ENCODE data around the gene CMYA5.
"Not testable (repeated sequence)": the region's sequence is repeated elsewhere in the genome, so short reads cannot be mapped to it uniquely, and the experiment has no call there.

CMYA5 gene

DNA sequence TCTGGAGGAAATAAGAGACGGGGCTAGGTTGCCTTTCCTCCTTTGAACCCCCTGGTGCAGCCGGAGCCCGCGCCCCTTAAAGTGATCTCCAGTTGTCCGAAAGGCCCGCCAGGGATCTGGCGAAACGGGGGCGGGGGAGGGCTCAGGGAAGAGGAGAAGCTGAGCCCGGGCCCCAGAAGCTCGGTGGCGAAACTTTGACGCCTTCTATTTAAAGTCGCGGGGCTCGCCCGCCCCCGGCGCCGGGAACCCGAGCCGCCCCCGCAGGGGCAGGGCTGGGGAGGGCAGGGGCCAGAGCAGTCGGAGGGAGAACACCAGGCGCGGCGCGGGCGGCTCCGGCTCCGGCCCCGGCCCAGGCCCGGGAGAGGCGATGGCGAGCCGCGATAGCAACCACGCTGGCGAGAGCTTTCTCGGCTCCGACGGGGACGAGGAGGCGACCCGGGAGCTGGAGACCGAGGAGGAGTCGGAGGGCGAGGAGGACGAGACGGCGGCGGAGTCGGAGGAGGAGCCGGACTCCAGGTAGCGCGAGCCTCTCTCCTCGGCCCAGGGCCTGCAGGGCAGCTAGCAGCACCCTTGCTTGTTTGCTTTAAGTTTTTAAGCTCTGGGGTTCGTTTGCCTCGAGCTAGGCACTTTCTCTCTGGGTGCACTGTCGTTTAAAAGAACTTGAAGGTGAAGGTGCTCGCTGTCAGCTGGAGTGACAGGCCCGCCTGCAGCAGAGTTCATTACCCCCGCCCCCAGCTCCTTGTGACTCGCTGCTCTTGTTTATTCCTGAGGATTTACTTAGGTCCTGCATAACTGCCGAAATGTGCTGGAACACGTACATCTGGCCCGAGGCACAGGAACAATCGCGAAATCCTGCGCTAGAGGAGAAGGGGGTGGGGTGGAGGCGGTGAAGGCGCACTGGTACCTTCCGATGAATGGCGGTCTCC lies at the start of gene CMYA5:
Gene CMYA5 (plus strand): TSS at position 296 of the 926 bp plus-strand sequence. CDS start 72 bp downstream, at position 368.
- DNase-seq = no peak

DNA sequence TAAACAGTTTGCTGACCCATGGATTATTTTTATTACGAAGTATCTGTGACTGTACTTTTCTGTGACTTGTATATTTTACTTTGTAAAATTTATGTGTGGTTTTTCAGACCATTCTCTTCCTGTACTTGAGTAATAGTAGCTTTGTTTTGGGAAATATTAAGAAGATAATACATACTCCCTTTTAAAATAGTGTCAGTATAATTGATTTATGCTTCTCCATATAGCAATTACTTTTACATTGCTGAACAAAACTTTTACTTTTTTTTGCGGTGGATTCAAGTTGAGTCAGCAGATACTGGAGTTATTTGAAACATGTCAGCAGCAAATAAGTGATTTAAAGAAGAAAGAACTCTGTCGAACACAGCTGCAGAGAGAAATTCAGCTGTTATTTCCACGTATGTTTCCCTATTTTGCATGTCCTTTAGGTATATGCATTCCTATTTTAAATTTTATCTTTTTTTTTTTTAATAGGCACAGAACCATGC lies 49.0 kb upstream of the CMYA5 start:
- no peak for DNase-seq

DNA sequence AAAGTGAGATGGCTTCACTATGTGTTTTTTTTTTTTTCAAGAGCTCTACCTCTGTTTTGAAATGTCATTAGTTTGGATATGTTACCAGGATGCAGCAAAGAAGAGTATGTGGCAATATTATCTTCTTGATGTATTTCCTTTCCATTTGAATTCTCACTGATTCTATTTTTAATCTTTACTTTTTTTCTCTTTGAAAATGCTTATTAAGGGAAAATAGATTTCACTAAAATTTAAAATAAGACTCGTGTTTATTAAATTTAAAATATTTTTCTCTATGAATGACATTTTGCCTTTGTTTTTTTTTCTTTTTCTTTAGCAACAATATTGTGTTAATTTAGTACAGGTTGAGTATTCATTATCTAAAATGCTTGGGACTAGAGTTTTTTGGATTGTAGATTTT lies 48.2 kb upstream of the CMYA5 start:
- no peak for DNase-seq

DNA sequence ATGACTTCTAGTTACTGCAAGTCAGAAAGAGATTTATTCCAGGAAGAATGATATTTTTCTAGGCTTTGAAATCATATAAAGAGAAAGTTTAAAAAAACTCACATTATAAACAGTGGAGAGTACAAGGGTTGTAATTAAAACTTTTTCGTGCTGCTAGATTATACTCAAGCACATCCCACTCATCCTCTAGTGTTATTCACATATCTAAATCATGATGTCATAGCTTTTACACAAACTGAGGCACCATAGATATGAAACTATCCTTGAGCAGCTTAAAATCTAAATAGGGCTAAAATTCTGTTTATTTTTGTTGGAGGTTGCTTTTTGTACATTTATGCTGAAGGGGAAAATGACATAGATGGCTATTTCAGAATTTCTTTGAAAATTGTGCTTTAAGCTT lies 47.4 kb upstream of the CMYA5 start:
- no peak for DNase-seq

DNA sequence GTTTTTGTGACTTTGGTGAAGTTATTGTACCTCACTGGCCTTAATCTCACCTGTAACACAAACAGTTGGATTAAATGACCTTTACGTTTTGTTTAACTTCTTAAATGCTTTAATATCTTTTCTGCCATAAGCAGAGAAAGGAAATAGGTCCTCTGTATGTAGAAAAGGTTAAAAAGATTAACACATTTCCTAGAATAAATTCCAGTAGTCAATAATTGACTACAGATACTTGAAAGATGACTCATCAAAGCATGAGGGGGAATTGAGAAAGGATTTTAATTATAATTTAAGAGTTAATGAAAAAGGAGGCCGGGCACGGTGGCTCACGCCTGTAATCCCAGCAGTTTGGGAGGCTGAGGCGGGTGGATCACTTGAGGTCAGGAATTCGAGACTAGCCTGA lies 35.8 kb upstream of the CMYA5 start:
- DNase-seq = no peak

DNA sequence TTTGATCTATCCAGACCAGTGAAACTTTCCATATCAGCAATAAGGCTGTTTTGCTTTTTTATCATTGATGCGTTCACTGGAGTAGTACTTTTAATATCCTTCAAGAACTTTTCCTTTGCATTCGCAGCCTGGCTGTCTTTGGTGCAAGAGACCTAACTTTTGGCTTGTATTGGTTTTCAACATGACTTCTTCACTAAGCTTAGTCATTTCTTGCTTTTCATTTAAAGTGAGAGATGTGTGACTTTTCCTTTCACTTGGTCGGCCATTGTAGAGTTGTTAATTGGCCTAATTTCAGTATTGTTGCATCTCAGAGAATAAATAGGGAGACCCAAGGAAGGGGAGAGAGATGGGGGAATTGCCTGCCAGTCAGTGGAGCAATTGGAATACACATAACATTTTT lies 26.4 kb upstream of the CMYA5 start:
- DNase-seq = no peak

DNA sequence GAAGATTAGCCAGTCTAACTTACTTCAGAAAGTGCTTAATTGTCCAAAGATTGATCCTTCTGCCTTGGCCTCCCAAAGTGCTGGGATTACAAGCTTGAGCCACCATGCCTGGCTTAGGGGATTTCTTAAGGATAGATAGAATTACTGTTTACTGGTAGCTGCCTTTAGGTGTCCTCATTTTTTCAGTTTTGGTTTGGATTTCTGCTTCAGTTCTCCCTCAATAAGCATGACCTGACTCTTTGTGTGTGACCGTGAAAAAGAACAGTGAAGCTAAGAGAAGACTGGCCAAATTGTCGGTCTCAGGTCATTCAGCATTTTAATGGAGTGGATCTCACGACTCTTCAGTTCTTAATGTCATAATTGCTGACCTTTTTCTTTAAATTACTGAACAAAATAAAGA lies 22.9 kb upstream of the CMYA5 start:
- DNase-seq = no peak

DNA sequence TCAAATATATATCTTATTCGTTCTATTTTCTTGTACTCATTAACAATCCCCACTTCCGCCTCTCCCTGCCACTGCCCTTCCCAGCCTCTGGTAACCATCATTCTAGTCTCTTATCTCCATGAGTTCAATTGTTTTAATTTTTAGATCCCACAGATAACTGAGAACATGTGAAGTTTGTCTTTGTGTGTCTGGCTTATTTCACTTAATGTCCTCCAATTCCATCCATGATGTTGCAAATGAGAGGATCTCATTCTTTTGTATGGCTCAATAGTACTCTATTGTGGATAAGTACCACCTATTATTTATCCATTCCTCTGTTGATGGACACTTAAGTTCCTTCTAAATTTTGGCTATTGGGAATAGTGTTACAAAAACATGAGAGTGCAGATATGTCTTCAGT lies 17.2 kb upstream of the CMYA5 start:
- no peak for DNase-seq

DNA sequence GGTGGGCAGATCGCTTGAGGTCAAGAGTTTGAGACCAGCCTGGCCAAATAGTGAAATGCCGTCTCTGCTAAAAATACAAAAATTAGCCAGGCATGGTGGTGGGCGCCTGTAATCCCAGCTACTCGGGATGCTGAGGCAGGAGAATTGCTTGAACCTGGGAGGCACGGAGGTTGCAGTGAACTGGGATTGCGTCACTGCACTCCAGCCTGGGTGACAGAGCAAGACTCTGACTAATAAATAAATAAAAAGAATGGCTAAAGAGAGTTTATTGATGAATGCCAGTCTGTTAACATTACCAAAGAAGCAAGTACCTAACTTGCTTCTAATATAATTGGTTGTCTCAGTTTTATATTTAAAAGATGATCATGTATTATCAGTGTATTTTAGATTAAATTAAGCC lies 13.3 kb upstream of the CMYA5 start:
- not testable (repeated sequence) for DNase-seq

DNA sequence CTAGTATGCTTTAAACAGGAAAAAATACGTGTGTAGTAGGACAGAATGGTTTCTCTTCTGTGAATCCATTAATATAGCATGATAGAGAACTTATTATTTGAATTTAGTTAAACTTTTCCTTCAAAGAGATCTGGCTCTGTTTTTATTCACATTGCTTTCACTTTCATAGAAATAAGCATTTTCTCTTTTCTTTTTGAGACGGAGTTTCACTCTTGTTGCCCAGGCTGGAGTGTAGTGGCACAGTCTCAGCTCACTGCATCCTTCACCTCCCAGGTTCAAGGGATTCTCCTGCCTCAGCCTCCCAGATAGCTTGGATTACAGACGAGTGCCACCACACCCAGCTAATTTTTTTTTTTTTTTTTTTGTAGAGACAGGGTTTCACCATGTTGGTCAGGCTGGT lies 7.5 kb upstream of the CMYA5 start:
- DNase-seq = not testable (repeated sequence)

DNA sequence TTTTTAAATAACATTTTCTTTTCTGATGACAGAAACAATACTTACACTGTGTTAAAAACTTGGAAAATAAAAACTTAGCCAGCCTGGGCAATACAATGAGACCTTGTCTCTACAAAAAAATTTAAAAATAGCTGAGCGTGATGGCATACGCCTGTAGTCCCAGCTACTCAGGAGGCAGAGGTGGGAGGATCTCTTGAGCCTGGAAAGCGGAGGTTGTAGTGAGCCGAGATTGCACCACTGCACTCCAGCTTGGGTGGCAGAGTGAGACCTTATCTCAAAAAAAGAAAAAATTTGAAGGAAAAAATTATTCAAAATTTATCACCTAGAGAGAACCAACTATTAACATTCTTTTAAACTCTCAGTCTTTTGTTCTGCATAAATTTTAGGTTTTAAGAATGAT lies 4.9 kb upstream of the CMYA5 start:
- no peak for DNase-seq

DNA sequence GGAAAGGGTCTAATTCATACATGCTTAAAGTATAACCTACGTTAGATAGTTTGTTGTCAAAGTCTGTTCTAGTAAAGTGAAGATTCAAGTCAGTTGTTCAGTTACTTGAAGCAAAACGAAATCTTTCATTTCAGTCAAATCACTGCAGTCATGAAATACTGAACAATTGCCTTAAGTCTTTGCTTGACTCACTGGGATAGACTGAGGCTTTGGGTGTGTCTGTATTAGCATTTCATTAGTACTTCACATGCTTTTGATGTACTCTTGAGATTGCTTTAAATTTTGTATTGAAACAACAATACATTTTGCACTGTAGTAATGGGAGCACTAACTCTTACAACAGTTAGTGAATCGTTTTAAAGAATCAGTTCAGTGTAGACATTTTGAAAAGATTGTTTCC lies 4.0 kb upstream of the CMYA5 start:
- no peak for DNase-seq

DNA sequence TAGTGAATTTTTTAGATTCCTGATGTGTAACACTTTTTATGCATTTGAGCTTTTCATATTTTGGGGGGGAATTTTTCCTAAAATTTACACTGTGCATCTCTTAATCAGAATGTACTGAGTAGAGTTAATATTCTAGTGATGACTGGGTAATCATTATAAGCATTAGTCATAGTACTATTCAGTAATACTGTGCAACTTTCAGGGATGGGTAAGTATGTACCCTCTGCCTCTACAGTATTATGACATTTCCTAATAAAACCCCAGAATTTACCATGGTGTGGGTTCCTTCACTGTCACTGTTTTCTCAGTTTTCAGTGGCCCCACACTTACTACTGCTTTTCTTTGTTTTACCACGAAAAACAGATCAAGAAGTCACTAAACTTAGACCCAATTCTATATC lies 2.8 kb upstream of the CMYA5 start:
- no peak for DNase-seq

DNA sequence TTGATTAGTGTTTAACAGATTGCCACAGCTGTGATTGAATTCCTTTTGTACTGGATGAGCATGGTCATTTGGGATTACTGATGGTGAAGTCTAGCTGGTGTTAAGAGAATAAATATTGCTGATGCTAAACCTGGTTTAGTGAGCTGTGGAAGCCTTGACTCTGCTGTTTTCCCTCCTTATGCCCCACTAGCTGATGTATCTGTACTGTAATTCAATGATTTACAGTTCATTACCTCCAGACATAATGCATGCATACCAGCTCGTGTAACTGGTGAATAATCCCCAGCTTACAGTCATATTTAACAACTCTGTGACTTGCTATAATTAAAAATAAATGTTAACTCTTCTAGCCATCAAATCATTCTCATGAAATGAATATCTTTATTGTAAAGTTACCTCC lies 1.7 kb upstream of the CMYA5 start:
- no peak for DNase-seq

DNA sequence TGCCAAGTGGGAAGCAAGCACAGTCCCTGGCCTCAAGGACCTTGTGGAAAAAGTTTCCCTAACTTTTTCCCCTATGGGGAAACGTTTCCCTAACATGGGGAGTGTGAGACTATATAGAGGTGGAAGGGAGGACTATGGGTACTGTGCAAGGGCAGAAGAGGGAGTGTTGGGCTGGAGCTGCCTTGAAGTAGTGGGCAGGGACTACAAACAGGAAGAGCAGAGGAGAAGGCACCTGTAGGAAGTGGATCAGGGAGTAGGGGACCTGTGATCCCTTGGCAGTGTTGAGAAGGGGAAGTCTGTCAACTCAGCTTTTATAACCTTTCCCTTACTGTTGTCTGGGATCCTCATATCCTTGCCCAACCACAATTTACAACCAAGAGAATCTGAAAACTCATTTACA lies 1.4 kb downstream of the CMYA5 start:
- no peak for DNase-seq

DNA sequence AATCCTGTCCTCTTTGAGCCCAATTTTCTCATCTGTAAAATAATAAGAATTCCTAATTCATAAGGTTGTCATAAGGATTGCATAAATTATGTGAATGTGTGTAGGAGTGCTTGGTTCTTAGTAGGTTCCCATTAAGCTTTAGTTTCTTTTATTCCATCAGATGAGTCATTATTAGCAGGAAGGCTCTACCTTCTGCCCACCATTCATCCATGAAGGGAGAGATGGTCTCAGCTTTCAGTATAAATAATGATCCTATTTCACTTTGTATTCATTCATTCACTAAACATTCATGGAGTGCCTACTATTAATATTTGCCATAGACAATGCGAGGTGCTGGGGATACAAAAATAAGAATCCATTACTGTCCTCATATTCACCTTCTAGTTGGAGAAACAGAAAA lies 3.0 kb downstream of the CMYA5 start:
- DNase-seq = no peak

DNA sequence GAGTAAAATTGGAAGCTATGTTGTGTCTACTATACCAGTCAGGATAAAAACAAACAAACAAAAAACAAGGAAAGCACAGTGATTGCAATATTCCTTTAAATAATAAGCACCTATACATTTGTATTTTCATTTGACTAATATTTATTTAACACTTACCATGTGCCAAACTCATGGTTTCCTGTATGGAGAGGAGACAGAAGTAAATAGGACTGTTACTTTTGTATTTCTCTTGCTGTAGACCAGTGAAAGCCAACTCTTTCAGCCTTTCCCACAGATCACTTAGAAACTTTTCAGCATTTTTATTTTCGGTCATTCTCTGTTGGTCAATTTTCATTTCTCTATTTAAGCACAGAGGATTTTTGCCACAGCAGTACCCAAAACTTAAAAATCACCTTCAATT lies 4.5 kb downstream of the CMYA5 start:
- no peak for DNase-seq

DNA sequence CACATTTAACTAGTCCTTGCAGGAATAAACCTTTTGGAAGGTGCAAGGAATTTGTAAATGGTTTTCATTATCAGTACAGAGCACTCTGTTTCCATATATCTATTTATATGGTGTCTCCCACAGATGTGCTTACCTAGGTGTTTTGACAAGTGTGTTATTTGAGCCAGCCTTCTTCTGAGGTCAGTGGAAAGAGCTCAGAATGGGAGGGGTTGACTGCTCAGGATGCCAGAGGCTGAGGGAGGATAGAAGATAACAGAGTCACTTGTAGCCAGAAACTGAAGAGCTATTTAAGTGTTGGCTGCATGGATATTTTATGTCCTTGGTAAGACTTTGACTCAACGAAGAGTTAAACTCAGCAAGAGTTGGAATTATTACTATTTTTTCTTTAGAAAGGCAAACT lies 5.0 kb downstream of the CMYA5 start:
- no peak for DNase-seq

DNA sequence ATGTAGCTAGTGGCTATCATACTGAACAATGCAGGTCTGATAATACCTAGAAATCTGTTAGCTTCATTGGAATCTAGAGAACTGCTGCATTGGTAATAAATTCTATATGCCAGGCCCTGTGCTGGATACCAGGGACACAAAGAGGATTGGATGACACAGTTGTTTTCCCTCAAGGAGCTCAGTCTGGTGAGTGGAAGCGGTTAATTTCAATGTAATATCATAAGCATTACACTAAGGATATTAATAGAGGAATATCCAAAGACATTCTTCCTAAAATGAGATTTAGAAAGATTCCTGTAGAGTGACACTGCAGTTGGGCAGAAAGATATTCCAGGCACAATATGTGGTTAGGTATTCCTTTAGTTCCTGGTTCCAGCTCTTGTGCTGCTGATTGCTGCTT lies 5.9 kb downstream of the CMYA5 start:
- DNase-seq = no peak

DNA sequence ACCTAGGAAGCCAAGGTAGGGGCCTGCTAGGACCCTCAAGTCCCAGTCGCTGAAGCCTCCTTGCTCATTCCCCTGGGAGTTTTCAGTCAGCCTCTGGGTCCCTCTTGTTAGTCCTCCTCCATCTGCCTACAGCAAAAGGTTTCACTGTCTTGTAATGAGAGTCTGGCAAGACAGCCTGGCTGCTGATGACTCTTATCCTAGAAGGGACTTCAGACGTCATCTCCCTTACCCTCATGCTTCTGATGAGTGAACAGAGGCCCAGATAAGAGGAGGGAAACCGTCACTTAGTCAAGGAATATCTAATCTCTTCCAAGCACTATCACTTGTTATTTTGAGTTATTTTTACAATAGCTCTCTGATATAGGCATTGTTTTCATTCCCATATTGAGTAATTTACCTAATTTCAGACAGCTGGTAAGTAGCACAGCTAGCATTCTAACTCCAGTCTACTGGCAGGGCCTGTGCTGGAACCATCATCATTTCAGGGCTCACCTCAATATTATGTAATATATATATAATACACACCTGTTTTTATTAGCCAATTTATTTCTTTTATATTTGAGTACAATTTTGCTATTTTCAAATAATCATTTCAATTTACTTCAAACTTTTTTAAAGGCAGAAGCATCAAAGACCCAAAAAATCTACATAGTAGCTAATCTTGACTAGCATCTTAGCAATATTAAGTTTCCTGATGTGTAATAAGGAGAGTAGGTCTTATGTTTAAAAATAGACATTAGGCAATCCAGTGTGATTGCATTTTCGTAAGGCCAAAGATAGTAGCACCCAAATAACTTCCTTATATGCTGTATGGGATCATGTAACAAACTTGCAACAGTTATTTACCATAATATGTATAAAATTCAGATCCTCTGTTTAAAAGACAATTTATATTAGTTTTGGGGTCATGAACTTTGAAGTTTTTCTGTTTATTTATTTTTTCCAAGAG lies 7.9 kb downstream of the CMYA5 start:
- no peak for DNase-seq

DNA sequence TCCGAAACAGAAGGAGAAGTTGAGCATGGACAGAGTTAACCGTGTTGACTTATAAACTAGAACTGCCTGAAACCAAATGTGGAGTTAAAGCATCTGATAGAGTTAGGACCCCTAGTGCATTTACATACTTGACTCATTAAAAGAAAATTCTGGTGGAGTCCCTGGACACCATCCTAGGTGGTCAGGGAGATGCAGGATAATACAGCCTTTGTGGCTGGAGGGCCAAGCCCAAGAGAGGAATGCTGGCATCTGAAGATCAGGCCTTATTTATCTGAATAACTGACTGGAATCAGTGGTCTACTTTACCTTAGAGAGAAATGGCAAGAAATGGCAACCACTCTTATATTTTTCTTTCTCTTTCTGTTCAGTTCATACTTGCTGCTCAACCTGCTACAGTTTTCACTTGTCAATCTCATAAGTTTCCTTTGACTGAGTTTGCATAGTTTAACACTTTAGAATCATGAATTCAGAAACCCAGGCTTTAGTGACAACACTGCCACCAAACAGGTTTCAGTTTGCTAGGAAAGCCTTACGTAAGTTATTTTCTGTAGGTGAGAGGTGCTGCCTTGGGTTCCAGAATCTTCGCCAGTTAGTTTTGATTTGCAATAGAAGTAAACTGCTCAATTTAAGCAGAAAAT lies 10.2 kb downstream of the CMYA5 start:
- DNase-seq = no peak

DNA sequence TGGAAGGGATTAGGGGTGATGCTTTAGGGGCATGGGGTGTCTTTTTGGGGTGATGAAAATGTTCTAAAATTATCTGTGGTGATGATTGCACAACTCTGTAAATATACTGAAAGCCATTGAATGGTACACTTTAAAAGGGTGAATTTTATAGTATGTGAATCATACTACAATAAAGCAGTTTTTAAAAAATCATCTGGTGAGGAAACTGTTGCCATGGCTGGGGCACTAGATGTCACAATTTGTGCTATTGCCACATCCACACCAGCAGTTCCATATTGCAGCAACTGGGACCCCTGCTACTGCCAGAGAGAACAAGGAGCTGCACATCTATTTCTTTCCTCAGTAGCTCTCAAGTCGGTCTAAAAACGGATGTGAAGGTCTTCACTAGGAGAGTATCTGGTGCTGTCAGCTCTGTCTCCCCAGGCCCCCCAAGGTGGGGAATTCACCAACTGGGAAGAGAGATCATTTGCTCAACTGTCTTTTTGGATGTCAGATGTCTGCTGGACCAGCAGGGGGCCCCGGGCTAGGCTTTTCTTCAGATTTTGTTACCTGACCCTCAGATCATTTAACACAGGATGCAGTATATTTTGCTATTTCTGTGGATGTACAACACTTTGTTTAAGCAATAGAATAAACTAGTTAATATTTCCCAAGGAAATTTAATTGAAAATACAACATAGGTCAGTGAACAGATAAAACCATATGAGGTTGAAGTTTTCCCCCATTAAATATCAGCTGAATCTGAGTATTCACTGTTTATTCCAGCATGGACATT lies 13.2 kb downstream of the CMYA5 start:
- no peak for DNase-seq

DNA sequence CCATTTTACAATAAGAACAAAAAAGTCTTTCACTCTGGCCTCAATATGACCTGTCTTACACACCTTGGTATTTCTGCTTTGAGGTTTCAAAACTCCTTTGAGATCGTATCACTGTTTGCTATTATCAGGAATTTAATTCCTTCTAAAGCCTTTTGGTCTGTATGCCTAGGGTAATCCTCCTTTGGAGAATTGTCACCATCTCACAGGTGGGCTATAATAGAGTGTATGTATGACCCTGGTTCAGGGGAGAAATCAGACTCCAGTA lies 13.7 kb downstream of the CMYA5 start:
- DNase-seq = no peak
